Adrenal gland (tissue), 5 donors: ENCODE data around the gene THRB.

Source experiments
- CTCF ChIP-seq, 6 experiments: fragments of 450-650 bp in 4 of 6; fragments of 200-600 bp in 2 of 6; sonication (generic) in 1 of 6; IDR thresholded peaks; 1 replicate in 5 of 6; 2 replicates in 1 of 6; pipeline versions ENCODE4 v1.5.1 to v1.8.0; 2016 to 2021; ENCODE audit warnings: antibody characterized with exemption in 6 of 6, mild to moderate bottlenecking in 2 of 6, moderate library complexity in 1 of 6
- POLR2A ChIP-seq, 2 donors: fragments of 450-650 bp; IDR thresholded peaks; one replicate each; pipeline ENCODE4 v1.6.1; 2017; ENCODE audit warnings: antibody characterized with exemption in 2 of 2, mild to moderate bottlenecking in 2 of 2, moderate library complexity in 1 of 2
- donor health status: DM: no; HTN: no; CAD: no.

DNA sequence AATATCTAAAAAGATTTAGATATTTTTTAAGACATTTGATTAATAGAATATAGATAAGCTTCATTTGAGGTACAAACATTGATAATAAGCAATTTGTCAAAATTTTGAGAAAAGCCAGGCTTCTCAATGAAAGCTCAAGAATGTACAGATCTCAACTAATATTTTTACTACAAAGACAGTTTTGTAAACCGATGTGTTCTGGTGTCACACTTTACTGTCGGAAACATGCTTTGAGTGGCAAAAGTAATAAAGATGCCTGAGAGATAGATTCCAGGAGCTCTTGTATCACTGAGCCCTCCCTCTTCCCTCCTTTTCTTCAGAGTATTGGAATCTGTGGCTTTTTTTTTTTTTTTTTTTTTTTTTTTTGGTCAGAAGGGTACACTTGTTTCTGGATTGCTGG lies 45.0 kb upstream of the THRB start:
- TF ChIP-seq CTCF (IDR thresholded peaks at IDR 0.05), result no peak
- TF ChIP-seq POLR2A (IDR thresholded peaks at IDR 0.05), result no peak
